OCI-LY1 (cell line): ENCODE results near the gene LRRC43.

Source experiments
- CTCF ChIP-seq: fragments of 200-600 bp; sonication (generic), shearing (Covaris generic); IDR thresholded peaks from 2 replicates; pipeline ENCODE4 v1.5.1; 2017; ENCODE audit warnings: mild to moderate bottlenecking, antibody characterized with exemption, low read length, moderate library complexity, mixed read lengths
- EZH2 ChIP-seq: fragments of 200-600 bp; sonication (generic), shearing (Covaris generic); IDR thresholded peaks from 2 replicates; pipeline ENCODE4 v1.8.0; 2017; ENCODE audit warnings: borderline replicate concordance, mixed run types, mild to moderate bottlenecking, antibody characterized with exemption, low read length, moderate library complexity, mixed read lengths

GRCh38 chr12:122172262-122172939 lies 10.5 kb upstream of the LRRC43 start:
- TF ChIP-seq CTCF = no peak
- no peak for TF ChIP-seq EZH2
